Stimulated activated CD8-positive, alpha-beta memory T cell treated with anti-CD3 and anti-CD28 coated beads, Interleukin-15, amount 100 ng/mL, for 4 hours (primary cell): ENCODE results near the gene TRIO.

Source experiments
- DNase-seq, 2 donors: peaks; one replicate each; pipeline ENCODE4 v3.0.0-alpha.2; 2020; ENCODE audit warnings: low read depth in 2 of 2

Gene TRIO

GRCh38 chr5:14147210-14147609 is 4.1 kb downstream of the TRIO start:
- no peak for DNase-seq

- DNase-seq: no peak
Observed at GRCh38 chr5:14148483-14148882, 5.3 kb downstream of the TRIO start.

- no peak for DNase-seq
Observed at GRCh38 chr5:14148890-14149671, 5.9 kb downstream of the TRIO start.

- no peak for DNase-seq
Observed at GRCh38 chr5:14149672-14150274, 6.6 kb downstream of the TRIO start.

GRCh38 chr5:14151416-14151815 is 8.3 kb downstream of the TRIO start:
- DNase-seq: no peak

- DNase-seq: no peak
Observed at GRCh38 chr5:14153071-14153864, 10.1 kb downstream of the TRIO start.

GRCh38 chr5:14153932-14154731 is 11.0 kb downstream of the TRIO start:
- DNase-seq: no peak

GRCh38 chr5:14155075-14155474 is 11.9 kb downstream of the TRIO start:
- no peak for DNase-seq

- DNase-seq: no peak
Observed at GRCh38 chr5:14155739-14156138, 12.6 kb downstream of the TRIO start.

GRCh38 chr5:14156290-14156649 is 13.1 kb downstream of the TRIO start:
- no peak for DNase-seq

GRCh38 chr5:14156650-14157492 is 13.7 kb downstream of the TRIO start:
- no peak for DNase-seq

GRCh38 chr5:14157493-14157782 is 14.3 kb downstream of the TRIO start:
- no peak for DNase-seq

GRCh38 chr5:14158890-14159666 is 15.9 kb downstream of the TRIO start:
- DNase-seq: no peak

GRCh38 chr5:14161825-14162556 is 18.8 kb downstream of the TRIO start:
- DNase-seq: no peak

- no peak for DNase-seq
Observed at GRCh38 chr5:14164164-14165163, 21.3 kb downstream of the TRIO start.

GRCh38 chr5:14165375-14166106 is 22.4 kb downstream of the TRIO start:
- no peak for DNase-seq

- DNase-seq: no peak
Observed at GRCh38 chr5:14166437-14166836, 23.3 kb downstream of the TRIO start.
